IPS DF 4.7 (cell line): ENCODE measurements around the gene SH3BGRL3.
A peak's percentile ranks its signal among the peaks of the same experiment; 100 is the strongest.
"Not testable (repeated sequence)": the region's sequence is repeated elsewhere in the genome, so short reads cannot be mapped to it uniquely, and the experiment has no call there.

ENCODE experiments used
- DNase-seq: peaks from one replicate; pipeline ENCODE4 v3.0.0-alpha.2; 2013; ENCODE audit warnings: low spot score; ENCODE audit errors: extremely low read depth

Gene SH3BGRL3

GRCh38 chr1:26290882-26291261 is 11.0 kb downstream of the SH3BGRL3 start:
- DNase-seq, result no peak

GRCh38 chr1:26291433-26291832 is 11.5 kb downstream of the SH3BGRL3 start:
- no peak for DNase-seq

GRCh38 chr1:26291939-26292338 is 12.1 kb downstream of the SH3BGRL3 start:
- no peak for DNase-seq

GRCh38 chr1:26292735-26293134 is 12.8 kb downstream of the SH3BGRL3 start:
- DNase-seq, result not testable (repeated sequence)

GRCh38 chr1:26293911-26294463 is 14.1 kb downstream of the SH3BGRL3 start:
- no peak for DNase-seq

- DNase-seq, result no peak
These were observed 15.6 kb downstream of the SH3BGRL3 start for GRCh38 chr1:26295194-26296138.

GRCh38 chr1:26296340-26297056 is 16.6 kb downstream of the SH3BGRL3 start:
- no peak for DNase-seq

GRCh38 chr1:26297057-26297790 is 17.3 kb downstream of the SH3BGRL3 start:
- DNase-seq, result no peak

GRCh38 chr1:26297791-26298124 is 17.9 kb downstream of the SH3BGRL3 start:
- no peak for DNase-seq

- no peak for DNase-seq
These were observed 20.8 kb downstream of the SH3BGRL3 start for GRCh38 chr1:26300578-26301275.

GRCh38 chr1:26302733-26303405 is 23.0 kb downstream of the SH3BGRL3 start:
- DNase-seq, result no peak

- DNase-seq, result no peak
These were observed 25.9 kb downstream of the SH3BGRL3 start for GRCh38 chr1:26305667-26306289.

- DNase-seq, result peak; percentile 94
These were observed 26.7 kb downstream of the SH3BGRL3 start, which contains the start of gene UBXN11 for GRCh38 chr1:26306290-26307229. TSS of gene UBXN11 (minus strand) at chr1:26306636. CDS start at chr1:26302883, 3,753 bp downstream.

- DNase-seq, result no peak
These were observed 27.5 kb downstream of the SH3BGRL3 start for GRCh38 chr1:26307363-26307781.

- DNase-seq, result not testable (repeated sequence)
These were observed 28.3 kb downstream of the SH3BGRL3 start for GRCh38 chr1:26307966-26308899.

- DNase-seq, result no peak
These were observed 34.6 kb downstream of the SH3BGRL3 start for GRCh38 chr1:26314501-26314900.
